CD4-positive, alpha-beta T cell treated with Interleukin-21 for 1 hour (primary cell): ENCODE measurements around the gene GEMIN5.
"Not testable (repeated sequence)": the region's sequence is repeated elsewhere in the genome, so short reads cannot be mapped to it uniquely, and the experiment has no call there.

ENCODE experiments used
- DNase-seq: peaks from one replicate; pipeline ENCODE4 v3.0.0-alpha.2; 2020

Gene GEMIN5

GRCh38 chr5:154937718-154938466 is at the start of gene GEMIN5:
Gene GEMIN5 (minus strand): TSS chr5:154938211. CDS start chr5:154938133, 78 bp downstream.
- DNase-seq = peak; percentile 87

- DNase-seq = no peak
These were observed 48.1 kb upstream of the GEMIN5 start for GRCh38 chr5:154986151-154986550.

- no peak for DNase-seq
These were observed 47.0 kb upstream of the GEMIN5 start for GRCh38 chr5:154984946-154985516.

GRCh38 chr5:154978294-154978693 is 40.3 kb upstream of the GEMIN5 start:
- DNase-seq = not testable (repeated sequence)

GRCh38 chr5:154977409-154977808 is 39.4 kb upstream of the GEMIN5 start:
- DNase-seq = no peak

GRCh38 chr5:154976082-154976481 is 38.1 kb upstream of the GEMIN5 start:
- DNase-seq = not testable (repeated sequence)

- DNase-seq = no peak
These were observed 34.6 kb upstream of the GEMIN5 start for GRCh38 chr5:154972476-154973080.

- DNase-seq = no peak
These were observed 33.5 kb upstream of the GEMIN5 start for GRCh38 chr5:154971501-154971900.

- no peak for DNase-seq
These were observed 32.7 kb upstream of the GEMIN5 start for GRCh38 chr5:154970759-154971158.

GRCh38 chr5:154968953-154969352 is 30.9 kb upstream of the GEMIN5 start:
- no peak for DNase-seq

GRCh38 chr5:154967421-154968024 is 29.5 kb upstream of the GEMIN5 start:
- no peak for DNase-seq

GRCh38 chr5:154966874-154967273 is 28.9 kb upstream of the GEMIN5 start:
- DNase-seq = no peak

- DNase-seq = no peak
These were observed 28.2 kb upstream of the GEMIN5 start for GRCh38 chr5:154966081-154966841.

GRCh38 chr5:154962494-154962893 is 24.5 kb upstream of the GEMIN5 start:
- no peak for DNase-seq

GRCh38 chr5:154956712-154957111 is 18.7 kb upstream of the GEMIN5 start:
- DNase-seq = no peak

GRCh38 chr5:154949781-154950180 is 11.8 kb upstream of the GEMIN5 start:
- DNase-seq = no peak

- no peak for DNase-seq
These were observed 10.3 kb upstream of the GEMIN5 start for GRCh38 chr5:154948313-154948712.

GRCh38 chr5:154947778-154948177 is 9.8 kb upstream of the GEMIN5 start:
- DNase-seq = no peak

GRCh38 chr5:154945695-154946301 is 7.8 kb upstream of the GEMIN5 start:
- DNase-seq = peak; percentile 40

- no peak for DNase-seq
These were observed 6.7 kb upstream of the GEMIN5 start for GRCh38 chr5:154944716-154945115.

GRCh38 chr5:154943527-154943926 is 5.5 kb upstream of the GEMIN5 start:
- no peak for DNase-seq

GRCh38 chr5:154940772-154941620 is 3.0 kb upstream of the GEMIN5 start, which contains the start of gene MRPL22:
Gene MRPL22 (plus strand): TSS chr5:154941073. CDS start chr5:154941111, 38 bp downstream.
- DNase-seq = peak; percentile 96
